ENCODE data around the gene SUSD4. TPM values are rescaled to one million over a fixed set of nuclear protein-coding genes. Genes with fewer than 3 reads are reported as not detected.
A peak's percentile ranks its signal among the peaks of the same experiment; 100 is the strongest.

Gene SUSD4
- total RNA-seq, 1 donor from 2014 or later = 26.3 TPM

DNA sequence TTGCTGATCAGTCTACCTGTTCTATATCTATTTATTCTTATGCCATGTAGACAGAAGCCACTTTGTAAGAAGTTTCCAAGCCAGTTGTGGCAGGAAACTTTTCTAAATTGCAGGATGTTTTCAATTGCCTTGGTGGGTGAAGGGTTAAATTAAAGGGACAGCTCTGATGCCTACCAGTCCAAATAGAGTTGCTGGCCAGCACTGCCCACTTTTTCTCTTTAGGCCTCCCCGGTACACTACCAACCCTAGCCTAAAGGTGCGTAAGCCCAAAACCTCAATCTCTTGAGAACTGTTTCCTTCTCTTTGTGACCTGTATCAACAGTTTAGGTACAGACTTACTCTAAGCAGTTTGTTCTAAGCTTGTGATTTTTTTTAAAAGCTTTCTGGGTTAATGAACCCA lies 15.5 kb downstream of the SUSD4 start:
- H3K36me3 ChIP-seq = no peaks in the 10 kb centered on the region
- no peak overlapping the region for H3K27ac ChIP-seq
- H3K4me3 ChIP-seq = no peak overlapping the region
- H3K4me1 ChIP-seq = no peaks in the 10 kb centered on the region
- intact Hi-C loops (cut with DNase I) = no loop called here
- no peak for DNase-seq (ENCODE audit: extremely low spot score in 2 of 2)
- H3K9me3 ChIP-seq = no peaks in the 10 kb centered on the region
- TF ChIP-seq POLR2A (IDR thresholded peaks at IDR 0.05) (no peak), POLR2AphosphoS5 (IDR thresholded peaks at IDR 0.05; ENCODE audit: insufficient read depth in 1 of 2, low read depth in 1 of 2) (no peak)
- TF ChIP-seq, protein P1, sequence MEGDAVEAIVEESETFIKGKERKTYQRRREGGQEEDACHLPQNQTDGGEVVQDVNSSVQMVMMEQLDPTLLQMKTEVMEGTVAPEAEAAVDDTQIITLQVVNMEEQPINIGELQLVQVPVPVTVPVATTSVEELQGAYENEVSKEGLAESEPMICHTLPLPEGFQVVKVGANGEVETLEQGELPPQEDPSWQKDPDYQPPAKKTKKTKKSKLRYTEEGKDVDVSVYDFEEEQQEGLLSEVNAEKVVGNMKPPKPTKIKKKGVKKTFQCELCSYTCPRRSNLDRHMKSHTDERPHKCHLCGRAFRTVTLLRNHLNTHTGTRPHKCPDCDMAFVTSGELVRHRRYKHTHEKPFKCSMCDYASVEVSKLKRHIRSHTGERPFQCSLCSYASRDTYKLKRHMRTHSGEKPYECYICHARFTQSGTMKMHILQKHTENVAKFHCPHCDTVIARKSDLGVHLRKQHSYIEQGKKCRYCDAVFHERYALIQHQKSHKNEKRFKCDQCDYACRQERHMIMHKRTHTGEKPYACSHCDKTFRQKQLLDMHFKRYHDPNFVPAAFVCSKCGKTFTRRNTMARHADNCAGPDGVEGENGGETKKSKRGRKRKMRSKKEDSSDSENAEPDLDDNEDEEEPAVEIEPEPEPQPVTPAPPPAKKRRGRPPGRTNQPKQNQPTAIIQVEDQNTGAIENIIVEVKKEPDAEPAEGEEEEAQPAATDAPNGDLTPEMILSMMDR (IDR thresholded peaks at IDR 0.05) = no peak
- no peaks in the 10 kb centered on the region for H3K27me3 ChIP-seq

- intact Hi-C loops (cut with DNase I) = no loop called here
- H3K27me3 ChIP-seq = no peaks in the 10 kb centered on the region
- no peaks in the 10 kb centered on the region for H3K9me3 ChIP-seq
- TF ChIP-seq, protein P1 (IDR thresholded peaks at IDR 0.05) = no peak
- TF ChIP-seq POLR2AphosphoS5 (IDR thresholded peaks at IDR 0.05; ENCODE audit: insufficient read depth in 1 of 2, low read depth in 1 of 2) (no peak), POLR2A (IDR thresholded peaks at IDR 0.05) (no peak)
- H3K36me3 ChIP-seq = no peaks in the 10 kb centered on the region
- H3K4me3 ChIP-seq = no peak overlapping the region
- no peak for DNase-seq (ENCODE audit: extremely low spot score in 2 of 2)
- no peak overlapping the region for H3K27ac ChIP-seq
- no peaks in the 10 kb centered on the region for H3K4me1 ChIP-seq
Measured at GRCh38 chr1:223347583-223347982, 16.4 kb downstream of the SUSD4 start.

- H3K4me3 ChIP-seq = no peak overlapping the region
- H3K4me1 ChIP-seq = no peaks in the 10 kb centered on the region
- H3K27ac ChIP-seq = no peak overlapping the region
- no peaks in the 10 kb centered on the region for H3K9me3 ChIP-seq
- no peak for DNase-seq (ENCODE audit: extremely low spot score in 2 of 2)
- TF ChIP-seq, protein P1 (IDR thresholded peaks at IDR 0.05) = no peak
- no peak for TF ChIP-seq POLR2A (IDR thresholded peaks at IDR 0.05)
- TF ChIP-seq POLR2AphosphoS5 (IDR thresholded peaks at IDR 0.05; ENCODE audit: insufficient read depth in 1 of 2, low read depth in 1 of 2) = no peak
- no peaks in the 10 kb centered on the region for H3K36me3 ChIP-seq
- H3K27me3 ChIP-seq = no peaks in the 10 kb centered on the region
- intact Hi-C loops (cut with DNase I) = no loop called here
Measured at GRCh38 chr1:223346311-223346710, 17.7 kb downstream of the SUSD4 start.

GRCh38 chr1:223345720-223346119 lies 18.3 kb downstream of the SUSD4 start:
- no peaks in the 10 kb centered on the region for H3K9me3 ChIP-seq
- H3K27me3 ChIP-seq = no peaks in the 10 kb centered on the region
- peaks cover 4% of the 10 kb centered on the region for H3K4me1 ChIP-seq
- no peaks in the 10 kb centered on the region for H3K36me3 ChIP-seq
- TF ChIP-seq POLR2A (IDR thresholded peaks at IDR 0.05) = no peak
- TF ChIP-seq, protein P1 (IDR thresholded peaks at IDR 0.05) = no peak
- TF ChIP-seq POLR2AphosphoS5 (IDR thresholded peaks at IDR 0.05; ENCODE audit: insufficient read depth in 1 of 2, low read depth in 1 of 2) = no peak
- peak in 1 of 2 donors; percentile 72 for DNase-seq (ENCODE audit: extremely low spot score in 2 of 2)
- H3K27ac ChIP-seq = no peak overlapping the region
- H3K4me3 ChIP-seq = no peak overlapping the region
- intact Hi-C loops (cut with DNase I) = no loop called here

GRCh38 chr1:223344491-223344890 lies 19.5 kb downstream of the SUSD4 start:
- Histone ChIP-seq H3K4me1 (peaks cover 7% of the 10 kb centered on the region), H3K27me3 (no peaks in the 10 kb centered on the region), H3K36me3 (no peaks in the 10 kb centered on the region), H3K27ac (no peak overlapping the region), H3K9me3 (no peaks in the 10 kb centered on the region), H3K4me3 (no peak overlapping the region)
- DNase-seq (ENCODE audit: extremely low spot score in 2 of 2) = no peak
- TF ChIP-seq POLR2A (IDR thresholded peaks at IDR 0.05) (no peak), POLR2AphosphoS5 (IDR thresholded peaks at IDR 0.05; ENCODE audit: insufficient read depth in 1 of 2, low read depth in 1 of 2) (no peak)
- TF ChIP-seq, protein P1 (IDR thresholded peaks at IDR 0.05) = no peak
- intact Hi-C loops (cut with DNase I) = no loop called here
